ENCODE measurements around the gene ESRP2.

Gene ESRP2

GRCh38 chr16:68230956-68231355 lies 5.0 kb downstream of the ESRP2 start:
- no peak for TF ChIP-seq CTCF (conservative IDR thresholded peaks at IDR 0.05)
- no peak overlapping the region for H3K27ac ChIP-seq

GRCh38 chr16:68230176-68230571 lies 5.8 kb downstream of the ESRP2 start:
- H3K27ac ChIP-seq, result peak overlapping the region; percentile 41; the same call in 1 of the 2 replicates

GRCh38 chr16:68229431-68230175 lies 6.3 kb downstream of the ESRP2 start:
- peak overlapping the region; percentile 41 for H3K27ac ChIP-seq
- peak; percentile 81 for TF ChIP-seq CTCF (conservative IDR thresholded peaks at IDR 0.05)

More at GRCh38 chr16:68230176-68230571, 5.8 kb downstream of the ESRP2 start:
- TF ChIP-seq CTCF (conservative IDR thresholded peaks at IDR 0.05), result no peak

GRCh38 chr16:68228652-68229051 lies 7.3 kb downstream of the ESRP2 start:
- peak overlapping the region; percentile 41 for H3K27ac ChIP-seq
- no peak for TF ChIP-seq CTCF (conservative IDR thresholded peaks at IDR 0.05)

- peak overlapping the region; percentile 41 for H3K27ac ChIP-seq
- no peak for TF ChIP-seq CTCF (conservative IDR thresholded peaks at IDR 0.05)
Measured at GRCh38 chr16:68227850-68228553, 7.9 kb downstream of the ESRP2 start.

GRCh38 chr16:68227183-68227793 lies 8.6 kb downstream of the ESRP2 start:
- peak overlapping the region; percentile 41 for H3K27ac ChIP-seq
- TF ChIP-seq CTCF (conservative IDR thresholded peaks at IDR 0.05), result no peak

- TF ChIP-seq CTCF (conservative IDR thresholded peaks at IDR 0.05), result no peak
- H3K27ac ChIP-seq, result no peak overlapping the region
Measured at GRCh38 chr16:68226116-68226515, 9.8 kb downstream of the ESRP2 start.

Data from VCaP (cell line).